ENCODE data around the gene CLPSL2. TPM values are rescaled to one million over a fixed set of nuclear protein-coding genes. Genes with fewer than 3 reads are reported as not detected.

CLPSL2 gene
- total RNA-seq, 1 donor from 2014 or later: not detected

- no peak overlapping the region for H3K9ac ChIP-seq
- H3K4me2 ChIP-seq: no peak overlapping the region
- Mint-ChIP-seq H3K36me3 (no peaks in the 10 kb centered on the region), H3K4me3 (peak overlapping the region; percentile 46), H3K27ac (no peak overlapping the region), H3K4me1 (peaks cover 7% of the 10 kb centered on the region), H3K9me3 (no peaks in the 10 kb centered on the region), H3K27me3 (ENCODE audit: insufficient read depth, low read depth) (peaks cover 19% of the 10 kb centered on the region)
- no peak overlapping the region for H3K4me3 ChIP-seq
- H3K27me3 ChIP-seq: peaks cover 18% of the 10 kb centered on the region
- no peaks in the 10 kb centered on the region for H3K9me3 ChIP-seq (ENCODE audit: low read depth)
- H3K4me1 ChIP-seq: no peaks in the 10 kb centered on the region
- H4K20me1 ChIP-seq (ENCODE audit: low read depth): no peaks in the 10 kb centered on the region
- peaks cover 12% of the 10 kb centered on the region for H3F3A ChIP-seq (ENCODE audit: low read depth)
- no peak for DNase-seq (ENCODE audit: low spot score)
- H3K36me3 ChIP-seq: no peaks in the 10 kb centered on the region
- H2AFZ ChIP-seq (replicated peaks): no peak overlapping the region
- H3K79me2 ChIP-seq (ENCODE audit: low read depth): no peaks in the 10 kb centered on the region
- no peak overlapping the region for H3K27ac ChIP-seq
- TF ChIP-seq EZH2phosphoT487 (IDR thresholded peaks at IDR 0.05) (no peak), CTCF (IDR thresholded peaks at IDR 0.05) (no peak), EZH2 (IDR thresholded peaks at IDR 0.05) (no peak)
These were observed 2.0 kb downstream of the CLPSL2 start for GRCh38 chr6:35778437-35778836.

GRCh38 chr6:35780719-35781118 lies 4.3 kb downstream of the CLPSL2 start, which contains the start of gene CLPSL1:
TSS of gene CLPSL1 (plus strand) at chr6:35781019. CDS start at chr6:35781111, 92 bp downstream.
- Histone ChIP-seq H3K36me3 (no peaks in the 10 kb centered on the region), H2AFZ (replicated peaks) (no peak within 1 kb of the TSS), H3K27ac (no peak within 1 kb of the TSS), H3K9me3 (ENCODE audit: low read depth) (no peaks in the 10 kb centered on the region), H3K4me2 (no peak within 1 kb of the TSS), H3K27me3 (peaks cover 16% of the 10 kb centered on the region), H3K4me3 (no peak within 1 kb of the TSS), H3K79me2 (ENCODE audit: low read depth) (no peaks in the 10 kb centered on the region), H3F3A (ENCODE audit: low read depth) (peaks cover 3% of the 10 kb centered on the region), H4K20me1 (ENCODE audit: low read depth) (no peaks in the 10 kb centered on the region), H3K9ac (no peak within 1 kb of the TSS), H3K4me1 (no peaks in the 10 kb centered on the region)
- Mint-ChIP-seq H3K4me3 (no peak within 1 kb of the TSS), H3K9me3 (no peaks in the 10 kb centered on the region), H3K27me3 (ENCODE audit: insufficient read depth, low read depth) (peaks cover 14% of the 10 kb centered on the region), H3K36me3 (no peaks in the 10 kb centered on the region), H3K4me1 (peaks cover 6% of the 10 kb centered on the region), H3K27ac (no peak within 1 kb of the TSS)
- DNase-seq (ENCODE audit: low spot score): no peak
- no peak for TF ChIP-seq EZH2phosphoT487 (IDR thresholded peaks at IDR 0.05)
- TF ChIP-seq EZH2 (IDR thresholded peaks at IDR 0.05): no peak

- Histone ChIP-seq H2AFZ (replicated peaks) (no peak overlapping the region), H3K79me2 (ENCODE audit: low read depth) (no peaks in the 10 kb centered on the region), H3K36me3 (no peaks in the 10 kb centered on the region), H3K27ac (no peak overlapping the region), H3K27me3 (peaks cover 10% of the 10 kb centered on the region), H3K4me2 (no peak overlapping the region), H3K4me1 (no peaks in the 10 kb centered on the region), H4K20me1 (ENCODE audit: low read depth) (no peaks in the 10 kb centered on the region), H3K4me3 (no peak overlapping the region), H3F3A (ENCODE audit: low read depth) (no peaks in the 10 kb centered on the region), H3K9me3 (ENCODE audit: low read depth) (no peaks in the 10 kb centered on the region), H3K9ac (no peak overlapping the region)
- peaks cover 12% of the 10 kb centered on the region for H3K27me3 Mint-ChIP-seq (ENCODE audit: insufficient read depth, low read depth)
- H3K36me3 Mint-ChIP-seq: no peaks in the 10 kb centered on the region
- H3K9me3 Mint-ChIP-seq: no peaks in the 10 kb centered on the region
- peaks cover 5% of the 10 kb centered on the region for H3K4me1 Mint-ChIP-seq
- H3K4me3 Mint-ChIP-seq: no peak overlapping the region
- H3K27ac Mint-ChIP-seq: no peak overlapping the region
- TF ChIP-seq EZH2 (IDR thresholded peaks at IDR 0.05): no peak
- TF ChIP-seq CTCF (IDR thresholded peaks at IDR 0.05): no peak
- no peak for TF ChIP-seq EZH2phosphoT487 (IDR thresholded peaks at IDR 0.05)
- DNase-seq (ENCODE audit: low spot score): no peak
These were observed 4.9 kb downstream of the CLPSL2 start for GRCh38 chr6:35781290-35781689.

GRCh38 chr6:35782424-35782823 lies 6.0 kb downstream of the CLPSL2 start:
- peaks cover 2% of the 10 kb centered on the region for H3K4me1 Mint-ChIP-seq
- no peak for TF ChIP-seq EZH2phosphoT487 (IDR thresholded peaks at IDR 0.05)
- TF ChIP-seq CTCF (IDR thresholded peaks at IDR 0.05): no peak
- Histone ChIP-seq H2AFZ (replicated peaks) (no peak overlapping the region), H3K9ac (no peak overlapping the region), H3K4me1 (no peaks in the 10 kb centered on the region), H3K79me2 (ENCODE audit: low read depth) (no peaks in the 10 kb centered on the region), H3K4me2 (no peak overlapping the region), H3K36me3 (no peaks in the 10 kb centered on the region), H3K27me3 (peaks cover under 1% of the 10 kb centered on the region), H3K9me3 (ENCODE audit: low read depth) (no peaks in the 10 kb centered on the region), H4K20me1 (ENCODE audit: low read depth) (no peaks in the 10 kb centered on the region), H3K27ac (no peak overlapping the region), H3F3A (ENCODE audit: low read depth) (no peaks in the 10 kb centered on the region), H3K4me3 (no peak overlapping the region)
- no peaks in the 10 kb centered on the region for H3K36me3 Mint-ChIP-seq
- no peak for DNase-seq (ENCODE audit: low spot score)
- H3K27ac Mint-ChIP-seq: no peak overlapping the region
- H3K4me3 Mint-ChIP-seq: no peak overlapping the region
- H3K9me3 Mint-ChIP-seq: no peaks in the 10 kb centered on the region
- peaks cover 14% of the 10 kb centered on the region for H3K27me3 Mint-ChIP-seq (ENCODE audit: insufficient read depth, low read depth)

All from neural progenitor cell (in vitro differentiated cells).